Right renal pelvis (tissue), 4 donors: ENCODE results near the gene CARNS1. TPM values are rescaled to one million over a fixed set of nuclear protein-coding genes. Genes with fewer than 3 reads are reported as not detected.

ENCODE experiments used
- DNase-seq, 4 donors: peaks; one replicate each; pipeline ENCODE4 v3.0.0-alpha.2; 2013; ENCODE audit warnings: low read depth in 4 of 4, low spot score in 3 of 4, missing footprints in 1 of 4
- polyA plus RNA-seq, 4 donors: library from polyadenylated mRNA; unstranded; fragments of 120-200 nt; gene quantifications; one replicate each; pipeline ENCODE4 v1.2.1, GENCODE V29; 2013; ENCODE audit not compliant: insufficient read length in 4 of 4

Gene CARNS1
- 1 to 10 TPM; 1.7 to 2.5 (median 2.3) TPM for polyA plus RNA-seq

- no peak for DNase-seq
Measured at GRCh38 chr11:67415501-67416304, at the start of gene CARNS1. CARNS1 (plus strand) TSS chr11:67415678; CDS start chr11:67416200, 522 bp downstream.

GRCh38 chr11:67365736-67366444, 49.6 kb upstream of the CARNS1 start:
- no peak for DNase-seq

- no peak for DNase-seq
Measured at GRCh38 chr11:67366546-67366945, 48.9 kb upstream of the CARNS1 start.

GRCh38 chr11:67366961-67367760, 48.3 kb upstream of the CARNS1 start:
- no peak for DNase-seq

- no peak for DNase-seq
Measured at GRCh38 chr11:67367761-67368227, 47.7 kb upstream of the CARNS1 start.

GRCh38 chr11:67368621-67369020, 46.9 kb upstream of the CARNS1 start:
- DNase-seq: no peak

GRCh38 chr11:67369275-67369674, 46.2 kb upstream of the CARNS1 start:
- DNase-seq: no peak

GRCh38 chr11:67369801-67370284, 45.6 kb upstream of the CARNS1 start:
- no peak for DNase-seq

- no peak for DNase-seq
Measured at GRCh38 chr11:67370351-67371076, 45.0 kb upstream of the CARNS1 start.

- DNase-seq: no peak
Measured at GRCh38 chr11:67371189-67371910, 44.1 kb upstream of the CARNS1 start.

GRCh38 chr11:67371911-67372320, 43.6 kb upstream of the CARNS1 start:
- DNase-seq: no peak

- no peak for DNase-seq
Measured at GRCh38 chr11:67372321-67372992, 43.0 kb upstream of the CARNS1 start.

- no peak for DNase-seq
Measured at GRCh38 chr11:67372993-67373647, 42.4 kb upstream of the CARNS1 start, which contains the start of gene CLCF1. CLCF1 (minus strand) TSS chr11:67373598; CDS start chr11:67373539, 59 bp downstream.

GRCh38 chr11:67373648-67374570, 41.6 kb upstream of the CARNS1 start:
- DNase-seq: peak in 1 of 4 donors; percentile 65

- no peak for DNase-seq
Measured at GRCh38 chr11:67374571-67375281, 40.8 kb upstream of the CARNS1 start.

- DNase-seq: no peak
Measured at GRCh38 chr11:67375320-67376055, 40.0 kb upstream of the CARNS1 start.
